Measurements from ENCODE around the gene SLC17A5.
"Not testable (repeated sequence)": the region's sequence is repeated elsewhere in the genome, so short reads cannot be mapped to it uniquely, and the experiment has no call there.

SLC17A5 gene

GRCh38 chr6:73565767-73566485 is 87.9 kb downstream of the SLC17A5 start:
- no peak for DNase-seq

DNA sequence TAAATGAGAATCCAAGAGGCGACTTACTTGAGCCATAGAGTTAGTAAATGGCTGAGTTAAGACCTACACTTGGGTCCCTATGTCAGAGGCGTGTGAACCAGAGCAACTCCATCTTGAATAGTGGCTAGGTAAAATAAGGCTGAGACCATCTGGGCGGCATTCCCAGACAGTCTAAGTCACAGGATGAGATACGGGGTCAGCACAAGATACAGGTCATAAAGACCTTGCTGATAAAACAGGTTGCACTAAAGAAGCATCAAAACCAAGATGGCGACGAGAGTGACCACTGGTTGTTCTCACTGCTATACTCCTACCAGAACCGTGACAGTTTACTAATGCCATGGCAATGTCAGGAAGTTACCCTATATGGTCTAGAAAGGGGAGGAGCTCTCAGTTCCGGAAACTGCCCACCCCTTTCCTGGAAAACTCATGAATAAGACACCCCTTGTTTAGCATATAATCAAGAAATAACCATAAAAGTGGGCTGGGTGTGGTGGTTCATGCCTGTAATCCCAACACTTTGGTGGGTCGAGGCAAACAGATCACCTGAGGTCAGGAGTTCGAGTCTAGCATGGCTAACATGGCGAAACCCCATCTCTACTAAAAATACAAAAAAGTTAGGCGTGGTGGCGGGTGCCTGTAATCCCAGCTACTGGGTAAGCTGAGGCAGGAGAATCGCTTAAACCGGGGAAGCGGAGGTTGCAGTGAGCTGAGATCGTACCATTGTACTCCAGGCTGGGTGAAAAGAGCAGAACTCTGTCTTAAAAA is 89.0 kb downstream of the SLC17A5 start:
- no peak for DNase-seq

DNA sequence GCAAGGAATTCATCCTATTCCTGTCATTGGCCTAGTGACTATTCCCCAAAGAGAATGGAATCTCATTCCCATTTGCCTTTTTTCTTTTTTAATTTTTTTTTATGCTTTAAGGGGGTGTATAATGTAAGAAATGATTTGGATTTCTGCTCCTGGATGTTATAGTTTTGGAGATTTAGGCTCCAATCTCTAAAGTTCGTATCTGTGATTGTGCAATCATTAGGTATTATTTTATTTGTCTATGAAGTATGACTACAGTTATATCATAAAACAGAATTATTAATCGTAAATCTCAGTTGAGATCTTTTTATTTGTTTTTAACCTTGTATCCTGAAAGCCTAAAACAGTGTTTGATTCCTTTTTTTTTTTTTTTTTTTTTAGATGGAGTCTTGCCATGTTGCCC is 91.2 kb downstream of the SLC17A5 start:
- no peak for DNase-seq

- no peak for DNase-seq
Measured at GRCh38 chr6:73560853-73561407, 92.9 kb downstream of the SLC17A5 start.

DNA sequence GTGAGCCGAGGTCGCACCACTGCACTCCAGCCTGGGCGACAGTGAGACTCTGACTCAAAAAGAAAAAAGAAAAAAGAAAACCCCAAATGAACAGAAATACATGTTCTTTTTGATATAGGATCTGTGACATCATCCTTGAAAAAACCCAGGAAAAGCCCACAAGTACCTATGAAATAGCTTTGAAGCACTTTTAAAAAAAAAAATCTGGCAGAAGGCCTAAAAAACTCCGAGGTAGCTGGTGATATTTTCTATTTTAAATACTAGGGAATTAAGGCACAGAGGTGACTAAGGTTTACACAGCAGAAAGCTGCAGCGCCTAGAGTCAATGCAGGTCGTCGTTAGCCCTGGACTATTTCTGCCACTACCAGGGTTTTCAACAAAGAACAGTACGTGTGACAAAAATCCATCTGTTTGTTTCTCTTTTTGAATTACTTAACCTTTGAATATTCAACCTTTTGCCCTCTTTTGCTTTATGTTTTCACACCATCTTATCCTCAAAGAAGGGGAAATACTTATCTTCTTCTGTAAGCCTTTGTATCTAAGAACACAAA is 93.5 kb downstream of the SLC17A5 start:
- no peak for DNase-seq

DNA sequence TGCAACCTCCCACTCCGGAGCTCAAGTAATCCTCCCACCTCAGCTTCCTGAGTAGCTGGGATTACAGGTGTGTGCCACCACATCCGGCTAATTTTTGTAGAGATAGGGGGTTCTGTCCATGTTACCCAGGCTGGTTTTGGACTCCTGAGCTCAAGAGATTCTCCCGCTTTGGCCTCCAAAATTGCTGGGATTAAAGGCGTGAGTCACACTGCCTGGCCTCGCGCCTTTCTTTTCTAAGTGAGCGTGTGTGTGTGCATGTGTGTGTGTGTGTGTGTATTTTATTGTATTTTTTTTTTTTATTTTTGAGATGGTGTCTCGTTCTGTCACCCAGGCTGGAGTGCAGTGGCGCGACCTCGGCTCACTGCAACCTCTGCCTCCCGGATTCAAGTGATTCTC is 94.4 kb downstream of the SLC17A5 start:
- DNase-seq = not testable (repeated sequence)

DNA sequence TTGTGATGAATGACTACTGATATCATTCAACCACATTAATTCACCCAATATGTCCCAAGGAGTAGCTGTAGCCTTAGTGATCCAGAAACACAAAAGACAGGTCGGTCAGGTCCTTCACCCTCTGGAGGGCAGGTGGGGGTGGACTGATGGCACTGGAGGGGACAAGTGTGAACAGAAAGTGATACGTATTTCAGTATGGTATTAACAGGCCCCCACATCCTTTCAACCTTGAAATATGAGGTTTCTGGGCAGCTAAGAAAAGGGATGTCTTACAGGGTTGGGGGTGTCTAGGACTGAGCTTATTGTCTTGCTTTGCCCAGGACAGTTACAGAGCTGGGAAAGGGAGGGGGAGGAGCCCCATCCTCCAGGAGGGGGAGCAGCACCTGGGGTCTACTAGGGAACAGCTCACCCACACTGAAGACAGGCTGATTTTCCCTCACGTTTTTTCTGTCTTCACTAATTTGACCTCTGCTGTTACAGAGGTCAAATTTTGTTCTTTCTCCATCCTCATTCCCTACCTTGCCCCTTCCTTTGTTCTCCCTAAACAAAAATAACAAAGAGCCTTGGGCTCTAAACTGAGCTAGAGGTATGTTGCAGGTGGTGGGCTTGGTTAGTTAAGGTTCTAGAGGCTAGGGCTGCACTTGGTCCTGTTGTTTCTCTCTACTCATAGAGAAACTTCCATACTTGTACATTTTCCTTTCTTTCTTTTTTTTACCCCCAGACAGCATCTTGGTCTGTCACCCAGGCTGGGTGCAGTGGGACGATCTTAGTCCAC is 95.0 kb downstream of the SLC17A5 start:
- no peak for DNase-seq

DNA sequence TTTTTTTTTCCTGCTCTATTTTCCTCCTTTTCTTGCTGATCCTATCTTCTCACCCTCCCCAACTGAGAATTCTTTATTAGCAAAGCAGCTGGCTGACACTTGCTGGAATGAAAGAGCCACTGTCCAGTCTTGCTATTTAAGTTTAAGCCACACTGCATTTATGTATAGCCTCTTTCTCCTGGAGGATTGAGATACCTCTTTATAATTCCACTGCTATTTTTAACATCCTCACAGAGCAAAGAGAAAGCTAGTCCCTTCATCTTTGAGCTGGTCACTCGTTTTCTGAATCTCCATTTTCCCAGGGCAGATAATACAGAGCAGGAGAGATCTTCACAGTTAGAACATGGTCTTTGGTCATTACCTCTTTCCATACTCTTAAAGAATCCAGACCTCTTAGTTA is 97.0 kb downstream of the SLC17A5 start:
- no peak for DNase-seq

DNA sequence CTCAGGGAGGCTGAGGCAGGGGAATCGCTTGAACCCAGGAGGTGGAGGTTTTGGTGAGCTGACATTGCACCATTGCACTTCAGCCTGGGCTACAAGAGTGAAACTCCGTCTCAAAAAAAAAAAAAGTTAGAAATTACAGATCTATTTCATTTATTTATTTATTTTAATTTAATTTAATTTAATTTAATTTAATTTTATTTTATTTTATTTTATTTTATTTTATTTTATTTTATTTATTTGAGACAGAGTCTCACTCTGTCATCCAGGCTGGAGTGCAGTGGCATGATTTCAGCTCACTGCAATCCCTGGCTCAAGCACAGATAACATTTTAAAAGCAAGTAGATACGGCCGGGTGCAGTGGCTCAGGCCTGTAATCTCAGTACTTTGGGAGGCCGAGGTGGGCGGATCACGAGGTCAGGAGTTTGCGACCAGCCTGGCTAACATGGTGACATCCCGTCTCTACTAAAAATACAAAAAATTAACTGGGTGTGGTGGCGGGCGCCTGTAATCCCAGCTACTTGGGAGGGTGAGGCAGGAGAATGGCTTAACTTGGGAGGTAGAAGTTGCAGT is 98.3 kb downstream of the SLC17A5 start:
- DNase-seq = not testable (repeated sequence)

GRCh38 chr6:73551115-73551514 is 102.7 kb downstream of the SLC17A5 start:
- DNase-seq = not testable (repeated sequence)

- no peak for DNase-seq
Measured at GRCh38 chr6:73548458-73549446, 105.0 kb downstream of the SLC17A5 start.

DNA sequence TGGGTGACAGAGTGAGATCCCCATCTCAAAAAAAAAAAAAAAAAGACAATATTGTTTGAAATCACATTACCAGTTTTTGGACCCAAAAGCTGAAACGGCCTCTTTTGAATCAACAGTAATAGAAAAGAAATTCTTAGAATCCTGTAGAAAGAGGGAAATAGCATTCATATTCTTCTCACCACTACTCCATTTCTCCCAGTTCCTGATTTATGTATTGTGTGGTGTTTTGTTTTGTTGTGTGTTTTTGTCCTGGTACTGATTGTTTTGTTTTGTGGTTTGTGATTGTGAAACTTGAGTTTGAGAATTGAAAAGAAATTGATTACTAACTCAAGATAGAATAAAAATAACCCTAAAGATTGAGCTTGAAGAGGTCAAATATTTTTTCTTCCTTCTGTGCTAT is 106.8 kb downstream of the SLC17A5 start:
- no peak for DNase-seq
